K562 (cell line): ENCODE measurements around the gene RPL11. TPM values are rescaled to one million over a fixed set of nuclear protein-coding genes. Genes with fewer than 3 reads are reported as not detected.

Experiments used
- KLF1 ChIP-seq: fragments of 450-650 bp; IDR thresholded peaks from 2 replicates; pipeline ENCODE4 v1.6.1; 2016; ENCODE audit warnings: missing genetic modification characterization, missing compliant biosample characterization
- ZFP1 ChIP-seq: fragments of 450-650 bp; formaldehyde crosslinking; IDR thresholded peaks from 2 replicates; pipeline ENCODE4 v1.4.0; 2020; ENCODE audit warnings: mild to moderate bottlenecking, mixed read lengths
- polyA plus RNA-seq, 8 experiments: library from polyadenylated mRNA; depleted of rRNA in 4 of 8; stranded (reverse) in 5 of 8; unstranded in 3 of 8; fragments of >200 nt; fragmentation: Nextera tagmentation in 2 of 8; fragmentation: Illumina TruSeq in 1 of 8; extraction: Ambion mirVana in 2 of 8; extraction: Trizol in 1 of 8; gene quantifications; 2 replicates each; pipeline versions ENCODE4 v1.2.1 to v1.2.3, GENCODE V29; 2011 to 2014; ENCODE audit warnings: inconsistent platforms in 1 of 8, missing spikeins in 1 of 8
- total RNA-seq, 7 experiments: library from RNA; depleted of rRNA in 6 of 7; stranded (reverse); fragments of >200 nt in 6 of 7; fragmentation: Illumina TruSeq in 2 of 7; extraction: Trizol in 2 of 7; gene quantifications; 2 replicates each; pipeline versions ENCODE4 v1.2.1 to v1.2.3, GENCODE V29; 2011 to 2021; ENCODE audit warnings: low replicate concordance in 1 of 7
- TF ChIP-seq, protein P1 (sequence below): fragments of 450-650 bp; IDR thresholded peaks from 2 replicates; pipeline ENCODE4 v1.6.1; 2016; ENCODE audit warnings: mild to moderate bottlenecking, moderate library complexity

RPL11 gene
- total and polyA plus RNA-seq, 9 of the 15 experiments (the other 6 are each of a cell fraction or from before 2014, with no cell fraction given) = 1,781 to 4,526 (median 3,111) TPM

DNA sequence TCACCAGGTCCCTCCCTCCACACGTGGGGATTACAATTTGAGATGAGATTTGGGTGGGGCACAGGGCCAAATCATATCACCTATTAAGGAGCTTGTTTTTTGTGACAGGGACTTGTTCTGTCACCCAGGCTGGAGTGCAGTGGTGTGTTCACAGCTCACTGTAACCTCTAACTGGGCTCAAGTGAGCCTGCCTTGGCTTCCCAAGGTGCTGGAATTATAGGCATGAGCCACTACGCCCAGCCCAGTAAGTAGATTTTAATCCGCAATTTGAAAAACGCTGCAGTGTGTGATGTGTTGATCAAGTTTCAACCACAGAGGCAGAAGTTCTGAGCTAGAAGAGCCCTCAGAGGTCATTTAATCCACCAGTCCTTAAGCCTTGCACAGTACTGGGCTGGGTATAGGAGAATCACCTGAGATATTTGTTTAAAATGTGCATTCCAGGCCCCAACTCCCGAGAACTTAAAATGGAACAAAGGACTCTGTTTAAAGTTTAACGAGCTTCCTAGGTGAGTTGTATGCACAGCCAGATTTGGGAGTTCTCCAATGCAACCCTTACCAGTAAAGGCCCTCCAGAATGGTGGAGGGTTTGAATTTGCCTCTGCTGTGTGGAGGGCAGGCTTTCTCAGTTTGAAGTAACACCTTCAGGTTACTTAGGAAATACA, 13.4 kb downstream of the RPL11 start (continued):
- TF ChIP-seq, protein P1, sequence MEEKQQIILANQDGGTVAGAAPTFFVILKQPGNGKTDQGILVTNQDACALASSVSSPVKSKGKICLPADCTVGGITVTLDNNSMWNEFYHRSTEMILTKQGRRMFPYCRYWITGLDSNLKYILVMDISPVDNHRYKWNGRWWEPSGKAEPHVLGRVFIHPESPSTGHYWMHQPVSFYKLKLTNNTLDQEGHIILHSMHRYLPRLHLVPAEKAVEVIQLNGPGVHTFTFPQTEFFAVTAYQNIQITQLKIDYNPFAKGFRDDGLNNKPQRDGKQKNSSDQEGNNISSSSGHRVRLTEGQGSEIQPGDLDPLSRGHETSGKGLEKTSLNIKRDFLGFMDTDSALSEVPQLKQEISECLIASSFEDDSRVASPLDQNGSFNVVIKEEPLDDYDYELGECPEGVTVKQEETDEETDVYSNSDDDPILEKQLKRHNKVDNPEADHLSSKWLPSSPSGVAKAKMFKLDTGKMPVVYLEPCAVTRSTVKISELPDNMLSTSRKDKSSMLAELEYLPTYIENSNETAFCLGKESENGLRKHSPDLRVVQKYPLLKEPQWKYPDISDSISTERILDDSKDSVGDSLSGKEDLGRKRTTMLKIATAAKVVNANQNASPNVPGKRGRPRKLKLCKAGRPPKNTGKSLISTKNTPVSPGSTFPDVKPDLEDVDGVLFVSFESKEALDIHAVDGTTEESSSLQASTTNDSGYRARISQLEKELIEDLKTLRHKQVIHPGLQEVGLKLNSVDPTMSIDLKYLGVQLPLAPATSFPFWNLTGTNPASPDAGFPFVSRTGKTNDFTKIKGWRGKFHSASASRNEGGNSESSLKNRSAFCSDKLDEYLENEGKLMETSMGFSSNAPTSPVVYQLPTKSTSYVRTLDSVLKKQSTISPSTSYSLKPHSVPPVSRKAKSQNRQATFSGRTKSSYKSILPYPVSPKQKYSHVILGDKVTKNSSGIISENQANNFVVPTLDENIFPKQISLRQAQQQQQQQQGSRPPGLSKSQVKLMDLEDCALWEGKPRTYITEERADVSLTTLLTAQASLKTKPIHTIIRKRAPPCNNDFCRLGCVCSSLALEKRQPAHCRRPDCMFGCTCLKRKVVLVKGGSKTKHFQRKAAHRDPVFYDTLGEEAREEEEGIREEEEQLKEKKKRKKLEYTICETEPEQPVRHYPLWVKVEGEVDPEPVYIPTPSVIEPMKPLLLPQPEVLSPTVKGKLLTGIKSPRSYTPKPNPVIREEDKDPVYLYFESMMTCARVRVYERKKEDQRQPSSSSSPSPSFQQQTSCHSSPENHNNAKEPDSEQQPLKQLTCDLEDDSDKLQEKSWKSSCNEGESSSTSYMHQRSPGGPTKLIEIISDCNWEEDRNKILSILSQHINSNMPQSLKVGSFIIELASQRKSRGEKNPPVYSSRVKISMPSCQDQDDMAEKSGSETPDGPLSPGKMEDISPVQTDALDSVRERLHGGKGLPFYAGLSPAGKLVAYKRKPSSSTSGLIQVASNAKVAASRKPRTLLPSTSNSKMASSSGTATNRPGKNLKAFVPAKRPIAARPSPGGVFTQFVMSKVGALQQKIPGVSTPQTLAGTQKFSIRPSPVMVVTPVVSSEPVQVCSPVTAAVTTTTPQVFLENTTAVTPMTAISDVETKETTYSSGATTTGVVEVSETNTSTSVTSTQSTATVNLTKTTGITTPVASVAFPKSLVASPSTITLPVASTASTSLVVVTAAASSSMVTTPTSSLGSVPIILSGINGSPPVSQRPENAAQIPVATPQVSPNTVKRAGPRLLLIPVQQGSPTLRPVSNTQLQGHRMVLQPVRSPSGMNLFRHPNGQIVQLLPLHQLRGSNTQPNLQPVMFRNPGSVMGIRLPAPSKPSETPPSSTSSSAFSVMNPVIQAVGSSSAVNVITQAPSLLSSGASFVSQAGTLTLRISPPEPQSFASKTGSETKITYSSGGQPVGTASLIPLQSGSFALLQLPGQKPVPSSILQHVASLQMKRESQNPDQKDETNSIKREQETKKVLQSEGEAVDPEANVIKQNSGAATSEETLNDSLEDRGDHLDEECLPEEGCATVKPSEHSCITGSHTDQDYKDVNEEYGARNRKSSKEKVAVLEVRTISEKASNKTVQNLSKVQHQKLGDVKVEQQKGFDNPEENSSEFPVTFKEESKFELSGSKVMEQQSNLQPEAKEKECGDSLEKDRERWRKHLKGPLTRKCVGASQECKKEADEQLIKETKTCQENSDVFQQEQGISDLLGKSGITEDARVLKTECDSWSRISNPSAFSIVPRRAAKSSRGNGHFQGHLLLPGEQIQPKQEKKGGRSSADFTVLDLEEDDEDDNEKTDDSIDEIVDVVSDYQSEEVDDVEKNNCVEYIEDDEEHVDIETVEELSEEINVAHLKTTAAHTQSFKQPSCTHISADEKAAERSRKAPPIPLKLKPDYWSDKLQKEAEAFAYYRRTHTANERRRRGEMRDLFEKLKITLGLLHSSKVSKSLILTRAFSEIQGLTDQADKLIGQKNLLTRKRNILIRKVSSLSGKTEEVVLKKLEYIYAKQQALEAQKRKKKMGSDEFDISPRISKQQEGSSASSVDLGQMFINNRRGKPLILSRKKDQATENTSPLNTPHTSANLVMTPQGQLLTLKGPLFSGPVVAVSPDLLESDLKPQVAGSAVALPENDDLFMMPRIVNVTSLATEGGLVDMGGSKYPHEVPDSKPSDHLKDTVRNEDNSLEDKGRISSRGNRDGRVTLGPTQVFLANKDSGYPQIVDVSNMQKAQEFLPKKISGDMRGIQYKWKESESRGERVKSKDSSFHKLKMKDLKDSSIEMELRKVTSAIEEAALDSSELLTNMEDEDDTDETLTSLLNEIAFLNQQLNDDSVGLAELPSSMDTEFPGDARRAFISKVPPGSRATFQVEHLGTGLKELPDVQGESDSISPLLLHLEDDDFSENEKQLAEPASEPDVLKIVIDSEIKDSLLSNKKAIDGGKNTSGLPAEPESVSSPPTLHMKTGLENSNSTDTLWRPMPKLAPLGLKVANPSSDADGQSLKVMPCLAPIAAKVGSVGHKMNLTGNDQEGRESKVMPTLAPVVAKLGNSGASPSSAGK = no peak
- TF ChIP-seq ZFP1 (CRISPR knock-in tag) (no peak), KLF1 (no peak)
- TF ChIP-seq, all 486 proteins: peak for 0
